ENCODE data around the gene OSBPL5.
"Not testable (repeated sequence)": the region's sequence is repeated elsewhere in the genome, so short reads cannot be mapped to it uniquely, and the experiment has no call there.

The OSBPL5 gene

DNA sequence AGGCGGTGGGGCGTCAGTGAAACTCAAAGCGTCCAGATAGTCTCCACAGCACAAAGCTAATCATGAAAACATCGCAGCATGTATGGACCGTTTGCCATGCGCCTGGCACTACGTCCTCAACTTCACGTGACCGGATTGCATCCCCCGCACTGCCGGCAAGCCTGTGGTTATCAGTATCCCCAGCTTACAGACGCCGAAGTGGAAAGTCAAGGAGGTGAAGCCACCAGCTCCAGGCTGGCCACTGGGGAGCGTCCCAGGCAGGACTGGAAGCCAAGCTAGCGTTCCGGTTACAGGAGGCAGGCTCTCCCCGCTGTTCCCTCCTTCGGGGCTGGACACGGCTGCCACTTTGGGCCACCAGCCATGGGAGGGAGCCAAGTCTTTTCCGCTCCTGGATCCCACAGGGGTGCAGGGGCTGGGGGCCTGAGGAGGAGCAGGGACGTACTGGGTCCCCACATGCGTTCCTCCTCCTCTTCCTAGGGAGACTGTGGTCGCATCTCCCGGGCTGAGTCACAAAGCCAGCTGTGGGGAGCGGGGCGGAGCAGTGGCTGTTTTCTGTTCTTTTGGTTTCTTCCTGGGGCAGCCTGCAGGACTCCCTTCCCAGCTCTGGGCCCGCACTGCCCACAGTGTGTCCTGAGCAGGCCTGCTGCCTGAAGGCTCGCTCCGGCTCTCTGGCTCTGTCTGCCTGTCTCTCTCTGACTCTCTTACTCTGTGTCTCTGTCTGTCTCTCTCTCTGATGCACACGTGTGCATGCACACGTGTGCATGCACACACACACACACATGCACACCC is 4.3 kb upstream of the OSBPL5 start:
- H2BK5ac ChIP-seq (ENCODE audit: low read depth, low read length, poor library complexity, severe bottlenecking), result no peak overlapping the region
- H2AK5ac ChIP-seq (ENCODE audit: low read length, severe bottlenecking), result no peak overlapping the region
- H3K4me2 ChIP-seq (ENCODE audit: low read length, poor library complexity, severe bottlenecking), result peak overlapping the region; percentile 48
- H3K36me3 ChIP-seq (ENCODE audit: control insufficient read depth in 1 of 2, insufficient read depth in 2 of 2, low read depth in 1 of 2, low read length in 2 of 2), result no peaks in the 10 kb centered on the region
- peak overlapping the region; percentile 71 for H2BK120ac ChIP-seq (ENCODE audit: low read depth, low read length)
- H3K27ac ChIP-seq (ENCODE audit: low read length, poor library complexity, severe bottlenecking), result no peak overlapping the region
- peak overlapping the region; percentile 79 for H3K9ac ChIP-seq (ENCODE audit: low read length)
- peaks cover 25% of the 10 kb centered on the region for H3K4me1 ChIP-seq (ENCODE audit: control insufficient read depth, insufficient read depth, low read depth, low read length)
- H3K79me1 ChIP-seq (replicated peaks; ENCODE audit: low read length, poor library complexity, severe bottlenecking), result peaks cover 3% of the 10 kb centered on the region
- H3K9me3 ChIP-seq (ENCODE audit: control insufficient read depth, low read length), result no peaks in the 10 kb centered on the region
- H2BK12ac ChIP-seq (ENCODE audit: low read length in 2 of 2), result peak overlapping the region; percentile 27 to 38
- H4K8ac ChIP-seq (ENCODE audit: low read length), result peak overlapping the region; percentile 96
- H4K91ac ChIP-seq (ENCODE audit: low read length), result peak overlapping the region; percentile 83
- peak overlapping the region in 1 of 2 experiments; percentile 57 for H3K4ac ChIP-seq (ENCODE audit: low read depth in 1 of 2, low read length in 2 of 2)
- H3K14ac ChIP-seq (ENCODE audit: low read length in 2 of 2), result peak overlapping the region in 1 of 2 experiments; percentile 45
- peak overlapping the region; percentile 77 for H2BK15ac ChIP-seq (ENCODE audit: low read depth, poor library complexity, severe bottlenecking)
- H2AFZ ChIP-seq (ENCODE audit: low read depth, low read length), result peak overlapping the region; percentile 47
- H3K18ac ChIP-seq (ENCODE audit: low read depth in 1 of 2, low read length in 2 of 2), result peak overlapping the region; percentile 67 to 80
- WGBS, result 33% methylated on average over 31 of the region's 31 CpGs
- peaks cover 4 to 39% of the 10 kb centered on the region in 2 experiments for H3K27me3 ChIP-seq (ENCODE audit: control insufficient read depth in 1 of 2, insufficient read depth in 1 of 2, low read length in 2 of 2)
- peak; percentile 81 for DNase-seq
- H3K23ac ChIP-seq (ENCODE audit: low read length in 2 of 2), result no peak overlapping the region
- H3K4me3 ChIP-seq (ENCODE audit: insufficient read depth in 1 of 2, low read depth in 1 of 2, low read length in 2 of 2), result peak overlapping the region; percentile 37 to 77

- peak overlapping the region in 1 of 2 experiments; percentile 77 for H3K4me3 ChIP-seq (ENCODE audit: insufficient read depth in 1 of 2, low read depth in 1 of 2, low read length in 2 of 2)
- DNase-seq; H2AK5ac ChIP-seq (ENCODE audit: low read length, severe bottlenecking); H2BK5ac ChIP-seq (ENCODE audit: low read depth, low read length, poor library complexity, severe bottlenecking); H3K14ac ChIP-seq (ENCODE audit: low read length in 2 of 2); H3K27ac ChIP-seq (ENCODE audit: low read length, poor library complexity, severe bottlenecking); H3K23ac ChIP-seq (ENCODE audit: low read length in 2 of 2); H3K9me3 ChIP-seq (ENCODE audit: control insufficient read depth, low read length); H3K36me3 ChIP-seq (ENCODE audit: control insufficient read depth in 1 of 2, insufficient read depth in 2 of 2, low read depth in 1 of 2, low read length in 2 of 2); H3K79me1 ChIP-seq (replicated peaks; ENCODE audit: low read length, poor library complexity, severe bottlenecking); H4K91ac ChIP-seq (ENCODE audit: low read length): not testable (repeated sequence)
- 93% methylated on average over 17 of the region's 17 CpGs for WGBS
- H2BK120ac ChIP-seq (ENCODE audit: low read depth, low read length), result peak overlapping the region; percentile 27
- H2BK12ac ChIP-seq (ENCODE audit: low read length in 2 of 2), result peak overlapping the region in 1 of 2 experiments; percentile 4
- H2AFZ ChIP-seq (ENCODE audit: low read depth, low read length), result peak overlapping the region; percentile 47
- H3K4me2 ChIP-seq (ENCODE audit: low read length, poor library complexity, severe bottlenecking), result peak overlapping the region; percentile 48
- H2BK15ac ChIP-seq (ENCODE audit: low read depth, poor library complexity, severe bottlenecking), result peak overlapping the region; percentile 73
- peaks cover 4 to 39% of the 10 kb centered on the region in 2 experiments for H3K27me3 ChIP-seq (ENCODE audit: control insufficient read depth in 1 of 2, insufficient read depth in 1 of 2, low read length in 2 of 2)
- H4K8ac ChIP-seq (ENCODE audit: low read length), result peak overlapping the region; percentile 96
- peak overlapping the region; percentile 79 for H3K9ac ChIP-seq (ENCODE audit: low read length)
- peaks cover 32% of the 10 kb centered on the region for H3K4me1 ChIP-seq (ENCODE audit: control insufficient read depth, insufficient read depth, low read depth, low read length)
- peak overlapping the region in 1 of 2 experiments; percentile 1 for H3K18ac ChIP-seq (ENCODE audit: low read depth in 1 of 2, low read length in 2 of 2)
- H3K4ac ChIP-seq (ENCODE audit: low read depth in 1 of 2, low read length in 2 of 2), result peak overlapping the region in 1 of 2 experiments; percentile 57
Observed at GRCh38 chr11:3168742-3169254, 3.7 kb upstream of the OSBPL5 start.

- H3K9ac ChIP-seq (ENCODE audit: low read length), result no peak overlapping the region
- no peak overlapping the region for H2BK12ac ChIP-seq (ENCODE audit: low read length in 2 of 2)
- H3K27me3 ChIP-seq (ENCODE audit: control insufficient read depth in 1 of 2, insufficient read depth in 1 of 2, low read length in 2 of 2), result peaks cover 4 to 37% of the 10 kb centered on the region in 2 experiments
- no peak overlapping the region for H2AK5ac ChIP-seq (ENCODE audit: low read length, severe bottlenecking)
- H2AFZ ChIP-seq (ENCODE audit: low read depth, low read length), result no peak overlapping the region
- peaks cover 0 to 3% of the 10 kb centered on the region in 2 experiments for H3K36me3 ChIP-seq (ENCODE audit: control insufficient read depth in 1 of 2, insufficient read depth in 2 of 2, low read depth in 1 of 2, low read length in 2 of 2)
- H2BK120ac ChIP-seq (ENCODE audit: low read depth, low read length), result no peak overlapping the region
- H3K4ac ChIP-seq (ENCODE audit: low read depth in 1 of 2, low read length in 2 of 2), result no peak overlapping the region
- no peak overlapping the region for H3K14ac ChIP-seq (ENCODE audit: low read length in 2 of 2)
- no peak overlapping the region for H3K18ac ChIP-seq (ENCODE audit: low read depth in 1 of 2, low read length in 2 of 2)
- H2BK15ac ChIP-seq (ENCODE audit: low read depth, poor library complexity, severe bottlenecking), result no peak overlapping the region
- H3K79me1 ChIP-seq (replicated peaks; ENCODE audit: low read length, poor library complexity, severe bottlenecking), result peaks cover 18% of the 10 kb centered on the region
- H3K27ac ChIP-seq (ENCODE audit: low read length, poor library complexity, severe bottlenecking), result no peak overlapping the region
- DNase-seq, result no peak
- H3K4me1 ChIP-seq (ENCODE audit: control insufficient read depth, insufficient read depth, low read depth, low read length), result peaks cover 40% of the 10 kb centered on the region
- H3K9me3 ChIP-seq (ENCODE audit: control insufficient read depth, low read length), result no peaks in the 10 kb centered on the region
- no peak overlapping the region for H2BK5ac ChIP-seq (ENCODE audit: low read depth, low read length, poor library complexity, severe bottlenecking)
- 88% methylated on average over 20 of the region's 20 CpGs for WGBS
- no peak overlapping the region for H4K91ac ChIP-seq (ENCODE audit: low read length)
- no peak overlapping the region for H3K4me3 ChIP-seq (ENCODE audit: insufficient read depth in 1 of 2, low read depth in 1 of 2, low read length in 2 of 2)
- H3K4me2 ChIP-seq (ENCODE audit: low read length, poor library complexity, severe bottlenecking), result no peak overlapping the region
- H4K8ac ChIP-seq (ENCODE audit: low read length), result no peak overlapping the region
- H3K23ac ChIP-seq (ENCODE audit: low read length in 2 of 2), result no peak overlapping the region
Observed at GRCh38 chr11:3167143-3168119, 2.3 kb upstream of the OSBPL5 start.

Data from mesenchymal stem cell (in vitro differentiated cells and primary cell).